Keratinocyte (primary cell): ENCODE measurements around the gene FANCD2. TPM values are rescaled to one million over a fixed set of nuclear protein-coding genes. Genes with fewer than 3 reads are reported as not detected.

Experiments
- DNase-seq: peaks from one replicate; pipeline ENCODE4 v3.0.0-alpha.2; 2011; ENCODE audit warnings: low read depth, missing footprints, low spot score
- FAIRE-seq: peaks from 2 replicates; lab custom pipeline; 2011; peaks lifted over from hg19 to GRCh38; lab: Jason Lieb, UNC
- H2AFZ ChIP-seq: 2 replicates; pipeline ENCODE4 v1.6.0; 2012; ENCODE audit warnings: low read length, control low read depth, inconsistent platforms; ENCODE audit not compliant: control insufficient read depth
- H3K27ac ChIP-seq: 2 replicates; pipeline ENCODE4 v1.5.1; 2011; ENCODE audit warnings: low read length; ENCODE audit not compliant: control insufficient read depth, insufficient read depth
- H3K27me3 ChIP-seq: 3 replicates; pipeline ENCODE4 v1.6.0; 2011; ENCODE audit warnings: low read length; ENCODE audit not compliant: control insufficient read depth, insufficient read depth; ENCODE audit errors: extremely low read depth
- H3K36me3 ChIP-seq, 2 experiments: 2 replicates in 1 of 2; 3 replicates in 1 of 2; pipeline ENCODE4 v1.5.1; 2011; ENCODE audit warnings: low read length in 2 of 2, mild to moderate bottlenecking in 1 of 2; ENCODE audit not compliant: control insufficient read depth in 2 of 2, insufficient read depth in 2 of 2; ENCODE audit errors: extremely low read depth in 1 of 2
- H3K4me1 ChIP-seq: 3 replicates; pipeline ENCODE4 v1.5.1; 2011; ENCODE audit warnings: low read length; ENCODE audit not compliant: control insufficient read depth, insufficient read depth; ENCODE audit errors: extremely low read depth
- H3K4me2 ChIP-seq: 3 replicates; pipeline ENCODE4 v1.6.0; 2011; ENCODE audit warnings: low read depth, low read length; ENCODE audit not compliant: control insufficient read depth, insufficient read depth; ENCODE audit errors: extremely low read depth
- H3K4me3 ChIP-seq, 3 experiments: fragments of 200-600 bp in 1 of 3; sonication (generic) in 1 of 3; 2 replicates in 2 of 3; 3 replicates in 1 of 3; pipeline ENCODE4 v1.5.1; 2011 to 2016; ENCODE audit warnings: low read length in 3 of 3, mild to moderate bottlenecking in 3 of 3, control low read depth in 2 of 3, inconsistent platforms in 1 of 3, low read depth in 1 of 3, mixed read lengths in 1 of 3, mixed run types in 1 of 3, moderate library complexity in 1 of 3; ENCODE audit not compliant: control insufficient read depth in 2 of 3, insufficient read depth in 2 of 3; ENCODE audit errors: extremely low read depth in 1 of 3
- H3K79me2 ChIP-seq: 2 replicates; pipeline ENCODE4 v1.6.0; 2012; ENCODE audit warnings: low read length; ENCODE audit not compliant: control insufficient read depth, insufficient read depth
- H3K9ac ChIP-seq: 3 replicates; pipeline ENCODE4 v1.6.0; 2011; ENCODE audit warnings: low read length; ENCODE audit not compliant: control insufficient read depth, insufficient read depth; ENCODE audit errors: extremely low read depth
- H3K9me1 ChIP-seq: 3 replicates; pipeline ENCODE4 v1.6.0; 2011; ENCODE audit warnings: low read length; ENCODE audit not compliant: control insufficient read depth, insufficient read depth; ENCODE audit errors: extremely low read depth
- H3K9me3 ChIP-seq: 2 replicates; pipeline ENCODE4 v1.5.1; 2012; ENCODE audit warnings: low read depth, low read length; ENCODE audit not compliant: control insufficient read depth
- H4K20me1 ChIP-seq: 3 replicates; pipeline ENCODE4 v1.6.0; 2011; ENCODE audit warnings: low read length; ENCODE audit not compliant: control insufficient read depth, insufficient read depth; ENCODE audit errors: extremely low read depth
- EZH2 ChIP-seq: IDR thresholded peaks from one replicate; pipeline ENCODE4 v1.6.1; 2012; ENCODE audit warnings: inconsistent platforms, mild to moderate bottlenecking, low read length, moderate library complexity
- dilution Hi-C: fragments of 300-500 bp; cut with MboI; formaldehyde crosslinking; loops from one replicate; pipeline ENCODE4 v1.7.0; 2020; ENCODE audit warnings: low sequenced_read_pairs; ENCODE audit not compliant: extremely low pct_ligation_motif_present
- polyA plus RNA-seq, 5 experiments: library from polyadenylated mRNA; depleted of rRNA in 3 of 5; stranded (reverse) in 3 of 5; stranded (forward) in 1 of 5; unstranded in 1 of 5; fragments of >200 nt; gene quantifications; 1 replicate in 1 of 5; 2 replicates in 3 of 5; 3 replicates in 1 of 5; pipeline versions ENCODE4 v1.2.1 to v1.2.3, GENCODE V29; 2011 to 2012; ENCODE audit warnings: missing spikeins in 2 of 5, low read depth in 1 of 5, low replicate concordance in 1 of 5
- TF ChIP-seq, protein P1 (sequence below), 3 experiments: IDR thresholded peaks in 1 of 3; conservative IDR thresholded peaks in 1 of 3; optimal IDR thresholded peaks in 1 of 3; 2 replicates in 2 of 3; 3 replicates in 1 of 3; pipeline versions ENCODE3 to v1.5.1; 2011; ENCODE audit warnings: low read length in 3 of 3, mild to moderate bottlenecking in 3 of 3, moderate library complexity in 2 of 3, control low read depth in 1 of 3, inconsistent platforms in 1 of 3; ENCODE audit not compliant: insufficient read depth in 2 of 3; ENCODE audit errors: extremely low read depth in 1 of 3

FANCD2 gene
- polyA plus RNA-seq, 1 donor (not counting 4 experiments of a cell fraction or from before 2014, with no cell fraction given): 12.5 TPM

DNA sequence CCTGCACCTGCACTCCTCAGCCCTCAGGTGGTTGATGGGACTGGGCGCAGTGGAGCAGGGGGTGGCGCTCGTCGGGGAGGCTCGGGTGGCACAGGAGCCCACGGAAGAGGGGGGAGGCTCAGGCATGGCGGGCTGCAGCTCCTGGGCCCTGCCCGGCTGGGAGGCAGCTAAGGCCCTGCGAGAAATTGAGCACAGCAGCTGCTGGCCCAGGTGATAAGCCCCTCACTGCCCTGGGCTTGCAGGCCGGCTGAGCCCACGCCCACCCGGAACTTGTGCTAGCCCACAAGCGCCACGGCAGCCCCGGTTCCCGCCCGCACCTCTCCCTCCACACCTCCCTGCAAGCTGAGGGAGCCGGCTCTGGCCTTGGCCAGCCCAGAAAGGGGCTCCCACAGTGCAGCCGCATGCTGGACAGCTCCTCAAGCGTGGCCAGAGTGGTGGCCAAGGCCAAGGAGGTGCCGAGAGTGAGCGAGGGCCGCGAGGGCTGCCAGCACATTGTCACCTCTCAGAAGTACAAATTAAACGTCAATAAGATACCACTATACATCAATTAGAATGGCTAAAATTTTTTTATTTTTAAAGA is 110.3 kb downstream of the FANCD2 start:
- H3K9ac ChIP-seq: no peak overlapping the region
- no peaks in the 10 kb centered on the region for H3K9me1 ChIP-seq
- no peak for DNase-seq
- dilution Hi-C loops: no loop called here
- no peak overlapping the region for H3K27ac ChIP-seq
- H4K20me1 ChIP-seq: no peaks in the 10 kb centered on the region
- TF ChIP-seq EZH2: no peak
- no peaks in the 10 kb centered on the region for H3K9me3 ChIP-seq
- no peak overlapping the region for H3K4me2 ChIP-seq
- no peak for FAIRE-seq
- no peak overlapping the region for H3K4me3 ChIP-seq
- peaks cover 2% of the 10 kb centered on the region for H3K4me1 ChIP-seq
- no peaks in the 10 kb centered on the region for H3K27me3 ChIP-seq
- H2AFZ ChIP-seq: no peak overlapping the region
- H3K79me2 ChIP-seq: no peaks in the 10 kb centered on the region
- no peaks in the 10 kb centered on the region for H3K36me3 ChIP-seq

DNA sequence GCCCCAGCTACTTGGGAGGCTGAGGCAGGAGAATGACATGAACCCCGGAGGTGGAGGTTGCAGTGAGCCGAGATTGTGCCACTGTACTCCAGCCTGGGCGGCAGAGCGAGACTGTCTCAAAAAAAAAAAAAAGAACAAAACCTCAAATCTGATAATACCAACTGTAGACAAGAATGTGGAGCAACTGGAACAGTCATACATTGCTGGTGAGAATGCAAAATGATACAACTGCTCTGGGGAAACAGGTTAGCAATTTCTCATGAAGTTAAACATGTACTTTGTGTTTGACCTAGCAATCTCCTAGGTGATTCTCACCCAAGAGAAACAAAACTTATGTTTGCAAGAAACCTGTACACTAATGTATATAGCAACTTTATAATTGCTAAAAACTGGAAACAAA is 110.9 kb downstream of the FANCD2 start:
- no peak overlapping the region for H3K4me3 ChIP-seq
- no peak overlapping the region for H3K4me2 ChIP-seq
- DNase-seq (no peak), FAIRE-seq (no peak)
- no peak overlapping the region for H3K9ac ChIP-seq
- no peak overlapping the region for H3K27ac ChIP-seq
- H3K27me3 ChIP-seq: no peaks in the 10 kb centered on the region
- peaks cover 2% of the 10 kb centered on the region for H3K4me1 ChIP-seq
- H2AFZ ChIP-seq: no peak overlapping the region
- H3K36me3 ChIP-seq: no peaks in the 10 kb centered on the region
- dilution Hi-C loops: no loop called here
- H4K20me1 ChIP-seq: no peaks in the 10 kb centered on the region
- H3K9me1 ChIP-seq: no peaks in the 10 kb centered on the region
- peaks cover 5% of the 10 kb centered on the region for H3K79me2 ChIP-seq
- H3K9me3 ChIP-seq: no peaks in the 10 kb centered on the region
- TF ChIP-seq, protein P1, sequence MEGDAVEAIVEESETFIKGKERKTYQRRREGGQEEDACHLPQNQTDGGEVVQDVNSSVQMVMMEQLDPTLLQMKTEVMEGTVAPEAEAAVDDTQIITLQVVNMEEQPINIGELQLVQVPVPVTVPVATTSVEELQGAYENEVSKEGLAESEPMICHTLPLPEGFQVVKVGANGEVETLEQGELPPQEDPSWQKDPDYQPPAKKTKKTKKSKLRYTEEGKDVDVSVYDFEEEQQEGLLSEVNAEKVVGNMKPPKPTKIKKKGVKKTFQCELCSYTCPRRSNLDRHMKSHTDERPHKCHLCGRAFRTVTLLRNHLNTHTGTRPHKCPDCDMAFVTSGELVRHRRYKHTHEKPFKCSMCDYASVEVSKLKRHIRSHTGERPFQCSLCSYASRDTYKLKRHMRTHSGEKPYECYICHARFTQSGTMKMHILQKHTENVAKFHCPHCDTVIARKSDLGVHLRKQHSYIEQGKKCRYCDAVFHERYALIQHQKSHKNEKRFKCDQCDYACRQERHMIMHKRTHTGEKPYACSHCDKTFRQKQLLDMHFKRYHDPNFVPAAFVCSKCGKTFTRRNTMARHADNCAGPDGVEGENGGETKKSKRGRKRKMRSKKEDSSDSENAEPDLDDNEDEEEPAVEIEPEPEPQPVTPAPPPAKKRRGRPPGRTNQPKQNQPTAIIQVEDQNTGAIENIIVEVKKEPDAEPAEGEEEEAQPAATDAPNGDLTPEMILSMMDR (optimal IDR thresholded peaks at IDR 0.05 in 1 of 3, IDR thresholded peaks at IDR 0.05 in 1 of 3, conservative IDR thresholded peaks at IDR 0.05 in 1 of 3; ENCODE audit: extremely low read depth in 1 of 3, insufficient read depth in 2 of 3, low read length in 3 of 3): no peak
- no peak for TF ChIP-seq EZH2
